ENCODE measurements around the gene APH1B.

APH1B gene

DNA sequence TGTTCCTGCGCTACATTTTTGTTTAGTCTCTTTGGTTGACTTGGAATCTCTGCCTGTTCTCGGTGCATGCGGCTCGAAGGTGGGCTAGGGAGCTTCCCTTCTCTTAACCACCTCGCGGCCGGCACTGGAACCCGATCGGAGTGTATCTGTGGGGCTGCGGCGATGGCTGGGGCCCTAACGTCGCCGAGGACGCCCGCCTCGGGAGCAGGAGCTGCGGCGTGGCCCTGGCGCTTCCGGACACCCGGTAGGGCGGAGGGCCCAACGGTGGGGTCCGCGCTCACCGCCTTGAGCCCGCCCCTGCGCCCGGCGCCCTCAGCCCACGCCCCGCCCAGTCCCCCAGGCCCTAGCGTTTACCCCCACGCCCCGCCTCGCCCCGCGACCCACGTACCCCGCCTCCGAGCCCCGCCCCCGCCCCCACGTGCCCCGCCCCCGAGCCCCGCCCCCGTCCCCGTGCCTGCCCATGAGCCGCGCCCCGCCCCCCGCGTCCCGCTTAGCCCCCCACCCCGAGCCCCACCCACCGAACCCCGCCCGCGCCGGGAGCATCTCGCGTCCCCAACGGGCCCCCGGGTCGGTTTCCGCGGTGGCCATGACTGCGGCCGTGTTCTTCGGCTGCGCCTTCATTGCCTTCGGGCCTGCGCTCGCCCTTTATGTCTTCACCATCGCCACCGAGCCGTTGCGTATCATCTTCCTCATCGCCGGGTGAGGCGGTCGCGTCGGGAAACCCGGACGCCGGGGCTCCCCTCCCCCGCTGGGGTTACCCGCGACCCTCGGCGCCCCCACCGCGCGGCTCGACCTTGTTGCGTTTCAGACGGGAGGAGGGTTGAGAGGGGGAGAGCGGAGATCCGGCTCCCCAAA, at the start of gene APH1B:
TSS of gene APH1B (plus strand) at position 568 of the 855 bp plus-strand sequence. CDS start at position 587, 19 bp downstream.
- H3K4me3 ChIP-seq (ENCODE audit: low read depth, low read length) = peak within 1 kb of the TSS; percentile 75
- in situ Hi-C loops (cut with HindIII; ENCODE audit: low sequenced_read_pairs) = no loop called here
- DNase-seq (ENCODE audit: low read depth, low spot score) = peak; percentile 72
- TF ChIP-seq CTCF (IDR thresholded peaks at IDR 0.05; ENCODE audit: low read depth, low read length) = no peak

GRCh38 chr15:63227689-63228088, 49.7 kb upstream of the APH1B start:
- in situ Hi-C loops (cut with HindIII; ENCODE audit: low sequenced_read_pairs) = no loop called here
- no peak for TF ChIP-seq CTCF (IDR thresholded peaks at IDR 0.05; ENCODE audit: low read depth, low read length)
- no peak for DNase-seq (ENCODE audit: low read depth, low spot score)
- no peak overlapping the region for H3K4me3 ChIP-seq (ENCODE audit: low read depth, low read length)

GRCh38 chr15:63231206-63231605, 46.2 kb upstream of the APH1B start:
- DNase-seq (ENCODE audit: low read depth, low spot score) = no peak
- TF ChIP-seq CTCF (IDR thresholded peaks at IDR 0.05; ENCODE audit: low read depth, low read length) = no peak
- in situ Hi-C loops (cut with HindIII; ENCODE audit: low sequenced_read_pairs) = no loop called here
- no peak overlapping the region for H3K4me3 ChIP-seq (ENCODE audit: low read depth, low read length)

DNA sequence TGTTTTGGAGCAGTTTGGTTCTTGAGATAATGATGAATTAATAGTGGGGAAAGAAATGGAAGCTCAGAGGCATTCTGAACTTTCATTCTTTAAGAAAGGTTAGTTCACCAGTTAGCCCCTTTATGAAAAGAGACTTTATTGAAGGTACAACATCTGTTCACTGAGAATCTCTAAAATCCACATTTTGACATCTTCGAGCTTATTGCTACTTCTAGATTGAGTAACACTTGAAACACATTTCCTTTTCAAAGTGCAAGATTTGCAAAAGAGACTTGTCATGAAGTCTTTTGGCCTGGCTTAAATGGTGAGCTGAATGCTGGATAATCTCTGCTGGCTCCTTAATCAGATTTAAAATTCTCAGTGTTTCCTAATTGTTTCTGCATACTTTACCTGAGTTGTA, 45.7 kb upstream of the APH1B start:
- no peak overlapping the region for H3K4me3 ChIP-seq (ENCODE audit: low read depth, low read length)

DNA sequence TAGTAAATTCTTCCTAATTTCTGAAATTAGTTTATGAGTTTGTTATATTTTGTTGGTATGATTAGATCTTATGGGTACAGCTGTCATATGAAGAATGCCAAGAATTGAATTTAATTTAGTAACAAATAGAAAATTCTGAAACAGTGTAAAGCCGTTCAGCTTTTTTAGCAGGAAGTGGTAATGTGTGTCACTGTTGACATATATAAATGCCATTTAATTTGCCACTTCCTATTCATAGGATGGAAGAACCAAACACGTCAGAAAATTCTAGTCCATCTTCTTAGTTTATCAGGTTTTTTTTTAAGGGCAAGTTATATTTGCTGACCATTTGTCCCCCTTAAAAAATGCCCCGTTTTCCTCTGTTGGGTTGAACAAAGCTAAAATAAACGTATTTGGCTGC, 45.0 kb upstream of the APH1B start:
- H3K4me3 ChIP-seq (ENCODE audit: low read depth, low read length) = no peak overlapping the region
- no peak for DNase-seq (ENCODE audit: low read depth, low spot score)
- in situ Hi-C loops (cut with HindIII; ENCODE audit: low sequenced_read_pairs) = no loop called here
- TF ChIP-seq CTCF (IDR thresholded peaks at IDR 0.05; ENCODE audit: low read depth, low read length) = no peak

More for the DNA sequence above, 45.7 kb upstream of the APH1B start:
- in situ Hi-C loops (cut with HindIII; ENCODE audit: low sequenced_read_pairs) = no loop called here
- no peak for TF ChIP-seq CTCF (IDR thresholded peaks at IDR 0.05; ENCODE audit: low read depth, low read length)
- DNase-seq (ENCODE audit: low read depth, low spot score) = no peak

GRCh38 chr15:63232943-63233342, 44.5 kb upstream of the APH1B start:
- no peak for DNase-seq (ENCODE audit: low read depth, low spot score)
- no peak overlapping the region for H3K4me3 ChIP-seq (ENCODE audit: low read depth, low read length)
- TF ChIP-seq CTCF (IDR thresholded peaks at IDR 0.05; ENCODE audit: low read depth, low read length) = no peak
- in situ Hi-C loops (cut with HindIII; ENCODE audit: low sequenced_read_pairs) = no loop called here
